Stimulated activated CD8-positive, alpha-beta memory T cell treated with anti-CD3 and anti-CD28 coated beads, Interleukin-4, amount 100 ng/mL, for 4 hours (primary cell): ENCODE data around the gene IFT172.
"Not testable (repeated sequence)": the region's sequence is repeated elsewhere in the genome, so short reads cannot be mapped to it uniquely, and the experiment has no call there.

ENCODE experiments used
- DNase-seq, 2 donors: peaks; one replicate each; pipeline ENCODE4 v3.0.0-alpha.2; 2020; ENCODE audit warnings: low read depth in 2 of 2, low spot score in 1 of 2

Gene IFT172

GRCh38 chr2:27427863-27428212, 61.7 kb downstream of the IFT172 start:
- no peak for DNase-seq

GRCh38 chr2:27425039-27425438, 64.5 kb downstream of the IFT172 start:
- not testable (repeated sequence) for DNase-seq

- DNase-seq: no peak
Observed at GRCh38 chr2:27422958-27423357, 66.6 kb downstream of the IFT172 start.

GRCh38 chr2:27421660-27422250, 67.8 kb downstream of the IFT172 start:
- no peak for DNase-seq

GRCh38 chr2:27420996-27421395, 68.5 kb downstream of the IFT172 start:
- DNase-seq: no peak

- no peak for DNase-seq
Observed at GRCh38 chr2:27416151-27416550, 73.4 kb downstream of the IFT172 start.

- no peak for DNase-seq
Observed at GRCh38 chr2:27412419-27413152, 77.0 kb downstream of the IFT172 start.

- peak; percentile 93 to 94 for DNase-seq
Observed at GRCh38 chr2:27409321-27410073, 80.0 kb downstream of the IFT172 start, which contains the start of gene PPM1G. Gene PPM1G, minus strand, starts transcription at chr2:27409591. Its CDS starts 169 bp downstream, at chr2:27409422.

- DNase-seq: no peak
Observed at GRCh38 chr2:27408601-27409320, 80.8 kb downstream of the IFT172 start.

GRCh38 chr2:27407798-27408491, 81.6 kb downstream of the IFT172 start:
- no peak for DNase-seq

GRCh38 chr2:27400348-27401135, 89.0 kb downstream of the IFT172 start:
- no peak for DNase-seq

GRCh38 chr2:27398962-27399361, 90.6 kb downstream of the IFT172 start:
- DNase-seq: no peak
